ENCODE results near the gene ZNF213.
"Not testable (repeated sequence)": the region's sequence is repeated elsewhere in the genome, so short reads cannot be mapped to it uniquely, and the experiment has no call there.

ZNF213 gene

DNA sequence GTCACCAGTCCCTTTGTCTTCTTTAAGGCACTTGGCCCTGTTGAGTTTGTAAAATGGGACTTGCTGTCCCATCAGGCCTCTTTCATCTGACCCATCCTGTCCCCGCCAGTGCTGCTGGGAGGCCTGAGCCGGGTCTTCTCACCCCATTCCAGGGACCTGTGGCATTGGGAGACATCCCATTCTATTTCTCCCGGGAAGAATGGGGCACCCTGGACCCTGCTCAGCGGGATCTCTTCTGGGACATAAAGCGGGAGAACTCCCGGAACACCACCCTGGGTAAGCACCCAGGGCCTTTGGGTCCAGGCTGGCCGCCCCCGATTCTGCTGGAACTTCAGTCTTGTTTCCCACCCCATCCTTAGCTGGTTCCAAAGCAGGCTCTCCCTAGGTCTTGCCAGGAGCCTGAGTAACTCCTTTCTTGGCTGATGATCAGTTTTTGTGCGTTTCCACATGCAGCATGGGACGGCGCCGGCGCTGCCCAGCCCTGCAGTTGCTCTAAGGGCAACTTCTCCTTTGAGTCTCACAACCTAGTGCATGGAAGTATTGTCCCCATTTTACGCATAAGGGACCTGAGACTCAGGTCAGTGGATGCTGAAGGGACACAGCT lies 4.1 kb downstream of the ZNF213 start:
- Histone ChIP-seq H3K9me3 (ENCODE audit: control insufficient read depth in 1 of 2, low read length in 2 of 2) (no peaks in the 10 kb centered on the region), H3K4me3 (ENCODE audit: low read depth in 1 of 2, low read length in 2 of 2) (no peak overlapping the region), H3K27me3 (ENCODE audit: low read depth, low read length) (no peaks in the 10 kb centered on the region), H3K36me3 (ENCODE audit: control insufficient read depth in 1 of 2, insufficient read depth in 2 of 2, low read length in 2 of 2) (peaks cover 0 to 50% of the 10 kb centered on the region in 2 donors), H3K27ac (ENCODE audit: low read length) (no peak overlapping the region), H3K4me1 (ENCODE audit: control insufficient read depth in 1 of 2, insufficient read depth in 2 of 2, low read length in 2 of 2) (peaks cover 4 to 10% of the 10 kb centered on the region in 2 donors)

GRCh38 chr16:3139561-3139960 lies 4.7 kb downstream of the ZNF213 start:
- not testable (repeated sequence) for H3K27ac ChIP-seq (ENCODE audit: low read length); H3K4me1 ChIP-seq (ENCODE audit: control insufficient read depth in 1 of 2, insufficient read depth in 2 of 2, low read length in 2 of 2); H3K4me3 ChIP-seq (ENCODE audit: low read depth in 1 of 2, low read length in 2 of 2); H3K9me3 ChIP-seq (ENCODE audit: control insufficient read depth in 1 of 2, low read length in 2 of 2); H3K27me3 ChIP-seq (ENCODE audit: low read depth, low read length)
- H3K36me3 ChIP-seq (ENCODE audit: control insufficient read depth in 1 of 2, insufficient read depth in 2 of 2, low read length in 2 of 2) = peaks cover 0 to 50% of the 10 kb centered on the region in 2 donors

DNA sequence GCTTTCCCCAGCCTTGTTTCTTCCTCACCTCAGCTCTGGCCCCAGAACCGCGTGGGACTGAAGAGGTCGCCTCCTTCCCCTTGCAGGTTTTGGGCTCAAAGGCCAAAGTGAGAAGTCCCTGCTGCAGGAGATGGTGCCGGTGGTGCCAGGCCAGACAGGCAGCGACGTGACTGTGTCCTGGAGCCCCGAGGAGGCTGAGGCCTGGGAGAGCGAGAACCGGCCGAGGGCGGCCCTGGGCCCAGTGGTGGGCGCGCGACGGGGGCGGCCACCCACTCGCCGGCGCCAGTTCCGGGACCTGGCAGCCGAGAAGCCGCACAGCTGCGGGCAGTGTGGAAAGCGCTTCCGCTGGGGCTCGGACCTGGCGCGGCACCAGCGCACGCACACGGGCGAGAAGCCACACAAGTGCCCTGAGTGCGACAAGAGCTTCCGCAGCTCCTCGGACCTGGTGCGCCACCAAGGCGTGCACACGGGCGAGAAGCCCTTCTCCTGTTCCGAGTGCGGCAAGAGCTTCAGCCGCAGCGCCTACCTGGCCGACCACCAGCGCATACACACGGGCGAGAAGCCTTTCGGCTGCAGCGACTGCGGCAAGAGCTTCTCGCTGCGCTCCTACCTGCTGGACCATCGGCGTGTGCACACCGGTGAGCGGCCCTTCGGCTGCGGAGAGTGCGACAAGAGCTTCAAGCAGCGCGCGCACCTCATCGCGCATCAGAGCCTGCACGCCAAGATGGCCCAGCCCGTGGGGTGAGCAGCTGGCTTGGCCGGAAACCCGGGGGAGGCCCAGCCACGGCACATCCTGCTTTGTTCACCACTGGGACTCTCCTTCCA lies 6.0 kb downstream of the ZNF213 start:
- Histone ChIP-seq H3K4me3 (ENCODE audit: low read depth in 1 of 2, low read length in 2 of 2) (no peak overlapping the region), H3K4me1 (ENCODE audit: control insufficient read depth in 1 of 2, insufficient read depth in 2 of 2, low read length in 2 of 2) (peaks cover 4 to 5% of the 10 kb centered on the region in 2 donors), H3K36me3 (ENCODE audit: control insufficient read depth in 1 of 2, insufficient read depth in 2 of 2, low read length in 2 of 2) (peaks cover 0 to 50% of the 10 kb centered on the region in 2 donors), H3K27me3 (ENCODE audit: low read depth, low read length) (no peaks in the 10 kb centered on the region), H3K9me3 (ENCODE audit: control insufficient read depth in 1 of 2, low read length in 2 of 2) (no peaks in the 10 kb centered on the region), H3K27ac (ENCODE audit: low read length) (no peak overlapping the region)

DNA sequence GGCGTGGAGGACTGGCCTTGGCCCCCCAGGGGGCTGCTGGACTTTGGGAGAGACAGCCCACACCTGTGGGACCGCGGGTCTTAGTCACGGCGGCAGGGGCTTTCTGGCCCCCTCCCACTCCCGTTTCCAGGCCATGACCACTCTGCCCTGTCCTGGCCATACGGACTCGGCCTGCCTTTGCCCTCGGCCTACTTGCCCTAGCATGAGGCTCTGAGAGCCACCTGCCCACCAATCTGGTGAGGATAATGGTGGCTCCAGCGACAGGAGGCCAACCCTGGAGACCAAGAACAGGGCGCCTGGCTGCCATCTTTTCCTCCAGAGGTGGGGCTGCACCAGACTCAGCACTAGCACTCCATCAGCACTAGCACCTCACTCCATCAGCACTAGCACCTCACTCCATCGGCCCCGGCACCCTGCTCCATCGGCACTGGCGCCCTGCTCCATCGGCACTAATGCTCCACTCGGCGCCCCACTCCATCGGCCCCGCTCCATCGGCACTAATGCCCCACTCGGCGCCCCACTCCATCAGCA lies 7.0 kb downstream of the ZNF213 start:
- Histone ChIP-seq H3K36me3 (ENCODE audit: control insufficient read depth in 1 of 2, insufficient read depth in 2 of 2, low read length in 2 of 2) (peaks cover 0 to 50% of the 10 kb centered on the region in 2 donors), H3K27ac (ENCODE audit: low read length) (no peak overlapping the region), H3K4me3 (ENCODE audit: low read depth in 1 of 2, low read length in 2 of 2) (no peak overlapping the region), H3K27me3 (ENCODE audit: low read depth, low read length) (no peaks in the 10 kb centered on the region), H3K9me3 (ENCODE audit: control insufficient read depth in 1 of 2, low read length in 2 of 2) (no peaks in the 10 kb centered on the region), H3K4me1 (ENCODE audit: control insufficient read depth in 1 of 2, insufficient read depth in 2 of 2, low read length in 2 of 2) (no peaks in the 10 kb centered on the region)

DNA sequence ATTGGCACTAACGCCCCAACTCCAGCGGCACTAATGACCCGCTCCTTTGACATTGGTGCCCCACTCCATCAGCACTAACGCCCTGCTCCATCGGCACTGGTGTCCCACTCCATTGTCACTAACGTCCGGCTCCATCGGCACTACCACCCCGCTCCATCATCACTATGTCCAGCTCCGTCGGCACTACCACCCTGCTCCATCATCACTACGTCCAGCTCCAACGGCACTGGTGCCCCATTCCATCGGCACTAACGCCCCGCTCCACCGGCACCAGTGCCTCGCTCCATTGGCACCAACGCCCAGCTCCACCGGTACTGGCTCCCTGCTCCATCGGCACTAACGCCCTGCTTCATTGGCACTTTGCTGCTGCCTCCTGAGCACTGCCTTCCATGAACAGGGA lies 7.5 kb downstream of the ZNF213 start:
- Histone ChIP-seq H3K4me1 (ENCODE audit: control insufficient read depth in 1 of 2, insufficient read depth in 2 of 2, low read length in 2 of 2) (no peaks in the 10 kb centered on the region), H3K27me3 (ENCODE audit: low read depth, low read length) (no peaks in the 10 kb centered on the region), H3K4me3 (ENCODE audit: low read depth in 1 of 2, low read length in 2 of 2) (no peak overlapping the region), H3K36me3 (ENCODE audit: control insufficient read depth in 1 of 2, insufficient read depth in 2 of 2, low read length in 2 of 2) (peaks cover 0 to 50% of the 10 kb centered on the region in 2 donors), H3K9me3 (ENCODE audit: control insufficient read depth in 1 of 2, low read length in 2 of 2) (no peaks in the 10 kb centered on the region), H3K27ac (ENCODE audit: low read length) (no peak overlapping the region)

- Histone ChIP-seq H3K27ac (ENCODE audit: low read length) (no peak overlapping the region), H3K4me3 (ENCODE audit: low read depth in 1 of 2, low read length in 2 of 2) (no peak overlapping the region), H3K27me3 (ENCODE audit: low read depth, low read length) (no peaks in the 10 kb centered on the region), H3K4me1 (ENCODE audit: control insufficient read depth in 1 of 2, insufficient read depth in 2 of 2, low read length in 2 of 2) (no peaks in the 10 kb centered on the region), H3K9me3 (ENCODE audit: control insufficient read depth in 1 of 2, low read length in 2 of 2) (no peaks in the 10 kb centered on the region), H3K36me3 (ENCODE audit: control insufficient read depth in 1 of 2, insufficient read depth in 2 of 2, low read length in 2 of 2) (peaks cover 0 to 49% of the 10 kb centered on the region in 2 donors)
These were observed 7.9 kb downstream of the ZNF213 start for GRCh38 chr16:3142770-3143169.

DNA sequence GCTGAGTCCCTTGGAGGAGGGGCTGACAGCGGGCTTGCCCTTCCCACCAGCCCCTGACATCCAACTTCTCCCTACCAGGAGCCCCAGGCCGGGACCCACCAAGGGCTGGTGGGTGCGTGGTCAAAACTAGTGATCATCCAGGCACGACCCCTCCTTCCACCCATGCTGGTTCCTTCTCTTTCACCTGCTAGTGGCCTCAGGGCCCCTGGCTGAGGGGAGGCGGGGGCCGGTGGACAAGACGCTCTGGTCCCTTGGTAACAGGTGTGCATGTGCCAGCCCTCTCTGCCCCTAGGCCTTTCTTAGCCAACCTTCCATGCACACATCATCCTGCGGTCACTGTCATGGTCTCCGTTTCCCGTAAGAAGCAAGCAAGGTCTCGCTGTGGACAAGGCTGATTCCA lies 8.4 kb downstream of the ZNF213 start:
- Histone ChIP-seq H3K27ac (ENCODE audit: low read length) (no peak overlapping the region), H3K4me3 (ENCODE audit: low read depth in 1 of 2, low read length in 2 of 2) (no peak overlapping the region), H3K36me3 (ENCODE audit: control insufficient read depth in 1 of 2, insufficient read depth in 2 of 2, low read length in 2 of 2) (peaks cover 0 to 45% of the 10 kb centered on the region in 2 donors)

GRCh38 chr16:3143598-3144320 lies 8.9 kb downstream of the ZNF213 start:
- Histone ChIP-seq H3K9me3 (ENCODE audit: control insufficient read depth in 1 of 2, low read length in 2 of 2) (no peaks in the 10 kb centered on the region), H3K27me3 (ENCODE audit: low read depth, low read length) (no peaks in the 10 kb centered on the region), H3K4me3 (ENCODE audit: low read depth in 1 of 2, low read length in 2 of 2) (no peak overlapping the region), H3K4me1 (ENCODE audit: control insufficient read depth in 1 of 2, insufficient read depth in 2 of 2, low read length in 2 of 2) (no peaks in the 10 kb centered on the region), H3K36me3 (ENCODE audit: control insufficient read depth in 1 of 2, insufficient read depth in 2 of 2, low read length in 2 of 2) (peaks cover 0 to 40% of the 10 kb centered on the region in 2 donors), H3K27ac (ENCODE audit: low read length) (no peak overlapping the region)

More for the DNA sequence above, 8.4 kb downstream of the ZNF213 start:
- Histone ChIP-seq H3K27me3 (ENCODE audit: low read depth, low read length) (no peaks in the 10 kb centered on the region), H3K9me3 (ENCODE audit: control insufficient read depth in 1 of 2, low read length in 2 of 2) (no peaks in the 10 kb centered on the region), H3K4me1 (ENCODE audit: control insufficient read depth in 1 of 2, insufficient read depth in 2 of 2, low read length in 2 of 2) (no peaks in the 10 kb centered on the region)

GRCh38 chr16:3144321-3144983 lies 9.6 kb downstream of the ZNF213 start:
- Histone ChIP-seq H3K27me3 (ENCODE audit: low read depth, low read length) (no peaks in the 10 kb centered on the region), H3K9me3 (ENCODE audit: control insufficient read depth in 1 of 2, low read length in 2 of 2) (no peaks in the 10 kb centered on the region), H3K4me3 (ENCODE audit: low read depth in 1 of 2, low read length in 2 of 2) (no peak overlapping the region), H3K4me1 (ENCODE audit: control insufficient read depth in 1 of 2, insufficient read depth in 2 of 2, low read length in 2 of 2) (peaks cover 1 to 5% of the 10 kb centered on the region in 2 donors), H3K36me3 (ENCODE audit: control insufficient read depth in 1 of 2, insufficient read depth in 2 of 2, low read length in 2 of 2) (peaks cover 0 to 33% of the 10 kb centered on the region in 2 donors), H3K27ac (ENCODE audit: low read length) (no peak overlapping the region)

DNA sequence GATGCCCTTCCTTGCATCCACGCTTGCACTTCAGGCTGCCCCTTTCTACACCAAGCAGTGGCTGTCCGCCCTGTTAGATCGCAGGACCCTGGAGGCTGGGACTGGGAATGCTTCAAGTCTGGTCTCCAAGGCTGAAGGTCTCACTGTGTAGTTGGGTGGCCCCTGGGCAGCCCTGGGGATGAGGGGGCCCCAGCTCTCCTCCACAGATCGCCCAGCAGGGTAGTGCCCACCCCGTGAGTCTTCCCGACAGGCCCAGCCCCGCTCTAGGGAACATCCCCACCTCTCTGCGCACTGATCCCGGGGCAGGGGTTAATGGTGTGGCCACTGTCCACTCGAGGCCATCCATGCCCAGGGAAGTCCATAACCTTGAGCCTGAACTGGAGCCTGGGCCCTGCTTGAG lies 10.3 kb downstream of the ZNF213 start:
- Histone ChIP-seq H3K4me1 (ENCODE audit: control insufficient read depth in 1 of 2, insufficient read depth in 2 of 2, low read length in 2 of 2) (peaks cover 2 to 7% of the 10 kb centered on the region in 2 donors), H3K4me3 (ENCODE audit: low read depth in 1 of 2, low read length in 2 of 2) (no peak overlapping the region), H3K36me3 (ENCODE audit: control insufficient read depth in 1 of 2, insufficient read depth in 2 of 2, low read length in 2 of 2) (peaks cover 0 to 31% of the 10 kb centered on the region in 2 donors), H3K27ac (ENCODE audit: low read length) (no peak overlapping the region), H3K9me3 (ENCODE audit: control insufficient read depth in 1 of 2, low read length in 2 of 2) (no peaks in the 10 kb centered on the region), H3K27me3 (ENCODE audit: low read depth, low read length) (no peaks in the 10 kb centered on the region)

GRCh38 chr16:3145660-3146059 lies 10.8 kb downstream of the ZNF213 start:
- Histone ChIP-seq H3K27ac (ENCODE audit: low read length) (no peak overlapping the region), H3K9me3 (ENCODE audit: control insufficient read depth in 1 of 2, low read length in 2 of 2) (no peaks in the 10 kb centered on the region), H3K27me3 (ENCODE audit: low read depth, low read length) (no peaks in the 10 kb centered on the region), H3K4me3 (ENCODE audit: low read depth in 1 of 2, low read length in 2 of 2) (no peak overlapping the region), H3K4me1 (ENCODE audit: control insufficient read depth in 1 of 2, insufficient read depth in 2 of 2, low read length in 2 of 2) (peaks cover 2 to 7% of the 10 kb centered on the region in 2 donors), H3K36me3 (ENCODE audit: control insufficient read depth in 1 of 2, insufficient read depth in 2 of 2, low read length in 2 of 2) (peaks cover 0 to 26% of the 10 kb centered on the region in 2 donors)

Data from muscle layer of duodenum (tissue), 2 donors.